IPS-18c (cell line): ENCODE data around the gene OSER1.

Experiments
- H3K4me3 ChIP-seq: 2 replicates; pipeline ENCODE4 v1.7.0; 2013; ENCODE audit warnings: low read depth, mild to moderate bottlenecking, low read length, moderate library complexity; ENCODE audit not compliant: insufficient read depth
- H3K9me3 ChIP-seq: one replicate; pipeline ENCODE4 v1.6.1; 2013; ENCODE audit warnings: mild to moderate bottlenecking, low read length, moderate library complexity; ENCODE audit not compliant: control insufficient read depth, insufficient read depth

Gene OSER1

DNA sequence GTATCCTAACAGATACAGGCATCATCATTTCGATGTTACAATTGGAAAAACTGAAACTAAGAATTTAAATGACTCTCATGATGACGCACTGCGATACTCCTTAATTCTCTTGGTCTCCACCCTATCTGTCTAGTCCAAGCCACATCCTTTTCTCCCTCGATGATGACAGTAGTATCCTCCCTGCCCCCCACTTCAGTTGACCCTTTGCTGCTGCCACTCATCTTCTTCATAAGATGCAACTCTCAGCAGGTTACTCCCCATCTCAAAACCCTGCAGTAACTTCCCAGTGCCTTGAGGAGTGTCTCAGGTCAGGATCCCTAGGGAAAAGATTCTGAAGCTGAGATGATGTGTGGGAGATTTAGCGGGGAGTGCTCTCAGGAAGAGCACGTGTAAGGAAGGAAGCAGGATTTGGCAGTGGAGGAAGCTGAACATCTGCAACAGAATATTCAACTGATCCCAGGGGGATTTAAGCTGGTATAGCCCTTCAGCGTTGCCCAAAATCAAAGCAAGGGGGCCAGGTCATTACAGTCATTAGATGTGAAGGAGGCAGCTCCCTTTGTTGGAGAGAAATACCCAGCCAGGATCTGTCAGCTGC, 39.7 kb downstream of the OSER1 start:
- no peak overlapping the region for H3K4me3 ChIP-seq
- H3K9me3 ChIP-seq: no peaks in the 10 kb centered on the region

DNA sequence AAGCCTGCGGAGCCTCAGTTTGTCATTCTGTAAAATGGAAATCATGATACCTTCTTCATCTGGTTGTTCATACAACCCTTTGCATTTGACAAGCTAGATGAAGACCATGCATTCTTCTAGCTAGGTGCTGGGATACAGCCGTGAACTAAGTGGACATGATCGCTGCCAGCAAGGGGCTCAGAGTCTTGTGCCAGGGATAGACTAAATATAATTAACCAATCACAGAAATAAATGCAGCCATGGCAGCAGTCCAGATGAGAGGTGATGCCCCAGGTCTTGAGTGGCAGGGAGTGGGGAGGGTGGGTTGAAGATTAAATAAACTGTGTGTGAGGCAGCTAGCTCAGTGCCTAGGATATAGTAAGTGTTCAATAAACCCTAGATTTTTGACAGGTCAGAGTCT, 42.8 kb downstream of the OSER1 start:
- no peaks in the 10 kb centered on the region for H3K9me3 ChIP-seq
- H3K4me3 ChIP-seq: no peak overlapping the region

DNA sequence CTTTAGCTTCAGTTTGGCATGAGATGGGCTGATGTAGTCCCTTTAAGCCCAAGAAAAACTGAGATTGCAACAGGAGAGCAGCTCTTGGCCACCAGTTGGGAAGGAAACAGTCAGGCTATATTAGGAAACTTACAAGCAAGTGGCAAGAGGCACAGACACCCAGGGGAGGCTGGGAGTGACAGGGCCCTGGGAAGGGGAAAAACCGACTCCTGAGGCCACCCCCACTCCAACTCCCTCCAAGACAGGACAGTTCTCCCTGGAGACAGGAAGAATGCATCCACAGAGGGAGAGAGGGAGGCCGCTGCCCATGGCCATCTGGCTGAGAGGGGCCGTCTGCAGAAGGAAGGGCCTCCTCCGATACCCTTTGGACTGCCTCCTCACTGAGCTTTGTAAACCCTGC, 44.1 kb downstream of the OSER1 start:
- no peak overlapping the region for H3K4me3 ChIP-seq
- H3K9me3 ChIP-seq: no peaks in the 10 kb centered on the region

- Histone ChIP-seq H3K9me3 (no peaks in the 10 kb centered on the region), H3K4me3 (no peak overlapping the region)
These were observed 44.6 kb downstream of the OSER1 start for GRCh38 chr20:44166008-44166407.

DNA sequence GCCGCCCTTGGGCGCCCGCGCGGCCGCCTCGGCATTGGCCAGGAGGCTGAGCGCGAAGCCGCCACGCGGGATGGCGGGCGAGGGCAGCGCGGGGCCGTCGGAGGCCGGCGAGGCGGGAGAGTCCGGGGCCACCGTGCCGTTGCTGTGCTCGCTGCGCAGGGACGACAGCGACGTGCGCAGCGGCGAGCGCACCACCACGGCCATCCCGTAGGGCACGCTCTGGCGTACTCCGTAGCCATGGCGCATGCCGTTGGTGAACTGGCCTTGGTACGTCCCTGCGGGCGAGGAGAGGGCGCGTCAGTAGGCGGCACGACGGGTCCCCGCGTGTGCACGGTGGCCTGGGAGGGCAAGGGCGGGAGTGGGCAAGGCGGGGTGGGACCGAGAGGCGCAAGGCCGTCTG, 50.4 kb downstream of the OSER1 start:
- H3K9me3 ChIP-seq: no peaks in the 10 kb centered on the region
- no peak overlapping the region for H3K4me3 ChIP-seq

GRCh38 chr20:44159711-44160110, 50.9 kb downstream of the OSER1 start:
- Histone ChIP-seq H3K4me3 (no peak overlapping the region), H3K9me3 (no peaks in the 10 kb centered on the region)

DNA sequence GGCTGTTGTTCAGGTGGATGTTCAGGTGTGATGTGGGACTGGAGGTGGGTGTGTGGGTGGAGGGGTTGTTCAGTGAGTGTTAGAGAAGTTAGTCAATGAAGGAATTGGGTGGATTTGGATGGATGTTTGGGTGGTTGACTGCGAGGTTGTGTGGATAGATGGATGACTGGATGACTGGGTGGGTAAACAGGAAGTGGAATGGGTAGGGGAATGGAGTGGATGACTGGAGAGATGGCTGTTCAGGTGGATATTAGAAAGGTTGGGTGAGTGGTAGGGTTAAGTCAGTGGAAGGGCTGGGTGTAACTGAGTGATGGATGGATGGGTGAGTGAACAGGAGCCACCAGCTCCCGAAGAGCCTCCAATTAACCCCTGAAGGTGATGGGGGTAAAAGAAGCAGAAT, 51.4 kb downstream of the OSER1 start:
- Histone ChIP-seq H3K4me3 (no peak overlapping the region), H3K9me3 (no peaks in the 10 kb centered on the region)

DNA sequence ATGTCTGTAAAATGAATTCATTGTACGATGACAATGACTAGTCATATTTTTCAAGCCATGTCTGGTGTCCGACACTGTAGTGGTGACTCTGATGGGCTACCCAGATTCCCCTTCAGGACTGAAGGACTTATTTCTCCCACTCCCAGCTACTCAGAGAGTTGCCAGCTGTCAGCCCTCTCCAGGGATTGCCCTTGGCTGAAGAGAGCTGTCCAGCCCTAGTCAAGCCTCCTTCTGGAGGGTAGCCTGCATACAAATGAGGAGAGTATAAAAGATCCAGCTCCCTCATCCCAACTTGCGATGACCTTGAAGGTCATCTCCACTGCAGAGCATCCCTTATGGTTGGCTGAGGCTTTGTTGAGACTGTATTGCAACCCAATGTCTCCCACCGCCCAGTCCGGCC, 53.5 kb downstream of the OSER1 start:
- H3K4me3 ChIP-seq: no peak overlapping the region

DNA sequence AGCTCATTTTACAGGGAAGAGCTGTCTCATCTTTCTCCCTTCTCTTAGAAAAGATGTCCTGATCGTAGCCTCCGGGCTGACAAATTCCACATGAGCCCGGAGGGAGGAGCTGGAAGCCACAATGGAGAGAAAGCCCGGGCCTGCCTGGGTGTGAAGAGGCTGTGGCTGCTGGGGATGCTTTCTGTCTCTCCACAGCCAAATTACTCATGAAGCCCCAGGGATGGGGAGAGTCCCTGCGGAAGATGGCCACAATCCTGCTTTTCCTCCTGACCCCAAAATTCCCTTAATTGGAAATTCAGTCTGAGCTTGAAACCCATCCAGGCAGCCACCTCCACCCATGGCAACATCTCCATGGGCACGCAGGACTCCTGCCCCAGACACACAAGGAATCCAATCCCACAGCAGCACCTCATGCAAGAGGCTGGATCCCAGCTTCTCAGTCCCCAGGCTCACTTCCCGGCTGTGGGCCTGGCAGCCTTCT, 56.0 kb downstream of the OSER1 start:
- H3K9me3 ChIP-seq: no peaks in the 10 kb centered on the region

More for the DNA sequence above, 53.5 kb downstream of the OSER1 start:
- H3K9me3 ChIP-seq: no peaks in the 10 kb centered on the region

GRCh38 chr20:44153636-44154043, 56.9 kb downstream of the OSER1 start:
- Histone ChIP-seq H3K9me3 (no peaks in the 10 kb centered on the region), H3K4me3 (no peak overlapping the region)

More for the DNA sequence above, 56.0 kb downstream of the OSER1 start:
- no peak overlapping the region for H3K4me3 ChIP-seq

- Histone ChIP-seq H3K4me3 (no peak overlapping the region), H3K9me3 (no peaks in the 10 kb centered on the region)
These were observed 58.8 kb downstream of the OSER1 start for GRCh38 chr20:44151621-44152416.

DNA sequence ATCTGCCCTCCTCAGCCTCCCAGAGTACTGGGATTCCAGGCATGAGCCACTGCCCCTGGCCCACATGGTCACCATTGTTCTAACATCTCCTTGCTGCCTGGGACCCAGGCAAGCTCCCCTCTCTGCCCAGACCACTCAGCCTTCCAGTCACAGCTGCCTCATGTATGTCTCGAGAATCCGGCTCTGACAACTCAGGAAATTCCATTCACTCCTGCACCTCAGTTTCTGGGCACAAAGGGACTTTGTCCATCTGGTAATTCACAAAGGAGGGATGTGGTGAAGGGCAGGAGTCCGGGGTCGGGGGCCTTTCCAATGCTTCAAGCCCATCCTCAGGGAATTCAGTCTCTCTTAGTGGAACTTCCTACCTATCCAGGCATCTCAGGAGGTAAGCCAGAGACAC, 64.3 kb downstream of the OSER1 start:
- Histone ChIP-seq H3K4me3 (no peak overlapping the region), H3K9me3 (no peaks in the 10 kb centered on the region)
